Colon (tissue), 2 donors: Measurements from ENCODE around the gene CABP7.

Source experiments
- FAIRE-seq: peaks from 2 replicates; lab custom pipeline; 2012; peaks lifted over from hg19 to GRCh38; lab: Jason Lieb, UNC
- donor health status: control.
- donor health status: control.

CABP7 gene

GRCh38 chr22:29702000-29702930, 17.5 kb upstream of the CABP7 start:
- no peak for FAIRE-seq

GRCh38 chr22:29702931-29703501, 16.8 kb upstream of the CABP7 start:
- no peak for FAIRE-seq

- FAIRE-seq, result no peak
Observed at GRCh38 chr22:29703569-29704195, 16.1 kb upstream of the CABP7 start.

GRCh38 chr22:29704528-29705285, 15.1 kb upstream of the CABP7 start:
- no peak for FAIRE-seq

GRCh38 chr22:29705651-29706050, 14.2 kb upstream of the CABP7 start:
- FAIRE-seq, result no peak

GRCh38 chr22:29706486-29706885, 13.3 kb upstream of the CABP7 start:
- no peak for FAIRE-seq

- no peak for FAIRE-seq
Observed at GRCh38 chr22:29707010-29707409, 12.8 kb upstream of the CABP7 start.

GRCh38 chr22:29707471-29707870, 12.3 kb upstream of the CABP7 start:
- FAIRE-seq, result no peak

GRCh38 chr22:29710193-29710592, 9.6 kb upstream of the CABP7 start:
- no peak for FAIRE-seq

- no peak for FAIRE-seq
Observed at GRCh38 chr22:29710922-29711593, 8.7 kb upstream of the CABP7 start.

- FAIRE-seq, result no peak
Observed at GRCh38 chr22:29712119-29712518, 7.7 kb upstream of the CABP7 start.

- no peak for FAIRE-seq
Observed at GRCh38 chr22:29713156-29713727, 6.6 kb upstream of the CABP7 start.

GRCh38 chr22:29715240-29715639, 4.6 kb upstream of the CABP7 start:
- FAIRE-seq, result no peak

- FAIRE-seq, result no peak
Observed at GRCh38 chr22:29715705-29716104, 4.1 kb upstream of the CABP7 start.

- no peak for FAIRE-seq
Observed at GRCh38 chr22:29716814-29717545, 2.8 kb upstream of the CABP7 start.

- FAIRE-seq, result no peak
Observed at GRCh38 chr22:29717789-29718188, 2.0 kb upstream of the CABP7 start.

- no peak for FAIRE-seq
Observed at GRCh38 chr22:29718949-29719898, 579 bp upstream of the CABP7 start.

- FAIRE-seq, result no peak
Observed at GRCh38 chr22:29720811-29721323, 1.1 kb downstream of the CABP7 start.

- no peak for FAIRE-seq
Observed at GRCh38 chr22:29722151-29722550, 2.3 kb downstream of the CABP7 start.
